ENCODE measurements around the gene RGS8. TPM values are rescaled to one million over a fixed set of nuclear protein-coding genes. Genes with fewer than 3 reads are reported as not detected.

RGS8 gene
- polyA plus RNA-seq (2013, experiment 1 of 2; ENCODE audit: insufficient read length): not detected
- not detected for polyA plus RNA-seq (2013, experiment 2 of 2; ENCODE audit: insufficient read length)

- DNase-seq: no peak
Observed at GRCh38 chr1:182684116-182684828, at the start of gene RGS8. Gene RGS8, minus strand, starts transcription at chr1:182684587. Its CDS starts 14,938 bp downstream, at chr1:182669649.

GRCh38 chr1:182731852-182732575, 47.6 kb upstream of the RGS8 start:
- no peak for DNase-seq

- no peak for DNase-seq
Observed at GRCh38 chr1:182726912-182727311, 42.5 kb upstream of the RGS8 start.

GRCh38 chr1:182725259-182726255, 41.2 kb upstream of the RGS8 start:
- DNase-seq: peak; percentile 71

DNA sequence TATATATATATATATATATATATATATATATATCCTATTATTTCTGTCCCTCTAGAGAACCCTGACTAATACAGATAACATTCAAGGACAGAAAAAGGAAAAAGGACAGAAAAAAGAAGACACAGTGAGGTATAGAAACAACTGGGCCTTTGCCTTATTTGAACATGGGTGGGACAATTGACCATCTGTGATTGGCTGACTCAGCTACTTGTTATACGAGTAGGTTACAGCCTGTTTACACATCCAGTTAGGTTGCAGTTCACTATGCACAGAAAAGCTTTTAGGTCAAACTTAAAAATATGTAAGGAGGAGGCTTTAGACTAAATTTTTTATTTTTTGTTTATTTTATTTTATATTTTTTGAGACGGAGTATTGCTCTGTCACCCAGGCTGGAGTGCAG, 39.8 kb upstream of the RGS8 start:
- no peak for DNase-seq

- DNase-seq: no peak
Observed at GRCh38 chr1:182723200-182723599, 38.8 kb upstream of the RGS8 start.

- no peak for DNase-seq
Observed at GRCh38 chr1:182721525-182721924, 37.1 kb upstream of the RGS8 start.

DNA sequence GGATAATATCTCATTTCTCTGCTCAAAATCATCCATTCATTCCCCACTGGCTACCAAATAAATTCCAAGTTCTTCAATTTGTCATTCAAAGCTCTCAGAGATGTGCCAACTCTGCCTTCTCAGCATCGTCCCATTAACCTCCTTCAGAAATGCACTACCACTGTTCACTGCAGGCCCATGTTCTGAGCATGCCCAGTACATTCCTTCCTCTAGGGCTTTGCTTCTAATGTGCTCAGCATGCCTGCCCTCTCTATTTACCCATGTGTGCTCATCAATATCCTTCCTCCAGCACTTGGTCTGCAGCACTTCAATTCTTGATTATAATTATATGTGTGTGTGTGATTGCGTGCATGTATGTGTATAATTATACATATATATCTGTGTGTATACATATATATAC, 36.1 kb upstream of the RGS8 start:
- peak; percentile 9 for DNase-seq

GRCh38 chr1:182719553-182719952, 35.2 kb upstream of the RGS8 start:
- DNase-seq: no peak

GRCh38 chr1:182718311-182718710, 33.9 kb upstream of the RGS8 start:
- no peak for DNase-seq

- DNase-seq: no peak
Observed at GRCh38 chr1:182716740-182717720, 32.6 kb upstream of the RGS8 start.

DNA sequence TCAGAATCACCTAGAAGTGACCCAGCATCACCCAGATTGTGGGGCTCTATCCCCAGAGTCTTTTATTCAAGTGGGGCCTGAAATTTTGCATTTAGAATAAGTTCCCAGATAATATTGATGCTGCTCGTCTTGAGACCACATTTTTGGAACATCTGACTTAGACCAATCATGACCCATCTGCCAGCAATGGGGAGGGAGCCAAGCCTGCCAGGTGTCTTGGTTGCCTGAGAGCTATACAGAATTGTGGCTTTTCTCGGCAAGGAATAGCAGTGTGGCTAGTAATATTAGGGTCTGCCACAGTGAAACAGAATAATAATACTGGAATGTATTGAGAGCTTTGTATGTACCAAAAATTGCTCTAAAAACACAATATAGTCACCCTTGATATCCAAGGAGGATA, 31.1 kb upstream of the RGS8 start:
- no peak for DNase-seq

DNA sequence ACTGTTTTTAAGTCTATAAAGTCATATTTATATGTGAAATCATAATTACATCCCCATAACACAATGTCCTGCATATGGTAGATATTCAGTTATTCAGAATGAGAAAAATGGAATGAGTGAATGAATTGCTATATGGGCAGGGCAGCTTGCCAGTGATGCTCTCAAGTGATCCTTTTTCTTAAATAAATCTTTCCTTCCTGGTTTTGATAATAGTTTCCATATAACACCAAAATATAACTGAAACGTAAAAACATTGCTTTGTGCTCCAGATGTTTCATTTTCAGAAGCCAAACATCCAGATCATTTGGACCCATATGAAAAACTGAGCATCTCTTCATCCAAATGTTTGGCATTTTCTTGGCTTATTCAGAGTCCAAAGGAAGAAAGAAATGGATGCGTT, 30.2 kb upstream of the RGS8 start:
- DNase-seq: no peak

GRCh38 chr1:182713939-182714338, 29.6 kb upstream of the RGS8 start:
- DNase-seq: no peak

GRCh38 chr1:182713492-182713891, 29.1 kb upstream of the RGS8 start:
- no peak for DNase-seq

GRCh38 chr1:182709855-182710254, 25.5 kb upstream of the RGS8 start:
- DNase-seq: peak; percentile 13

- DNase-seq: no peak
Observed at GRCh38 chr1:182709225-182709764, 24.9 kb upstream of the RGS8 start.

DNA sequence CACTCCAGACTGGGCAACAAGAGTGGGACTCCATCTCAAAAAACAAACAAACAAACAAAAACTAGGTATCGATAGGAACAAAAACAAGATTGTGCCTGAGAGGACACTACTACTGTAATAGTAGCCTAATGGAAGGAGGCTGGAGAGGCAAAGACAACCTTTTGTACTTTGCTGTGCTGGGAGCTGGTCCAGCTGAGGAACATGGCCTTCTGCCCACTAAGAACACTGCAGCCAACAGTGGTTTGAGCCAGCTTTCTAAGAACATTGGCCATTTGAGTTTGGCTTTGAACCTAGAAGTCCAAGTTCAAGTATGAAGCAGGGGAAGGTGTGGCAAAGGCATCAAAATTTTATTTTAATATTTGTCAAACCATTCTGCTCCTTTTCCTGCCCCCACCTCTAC, 22.7 kb upstream of the RGS8 start:
- DNase-seq: no peak

DNA sequence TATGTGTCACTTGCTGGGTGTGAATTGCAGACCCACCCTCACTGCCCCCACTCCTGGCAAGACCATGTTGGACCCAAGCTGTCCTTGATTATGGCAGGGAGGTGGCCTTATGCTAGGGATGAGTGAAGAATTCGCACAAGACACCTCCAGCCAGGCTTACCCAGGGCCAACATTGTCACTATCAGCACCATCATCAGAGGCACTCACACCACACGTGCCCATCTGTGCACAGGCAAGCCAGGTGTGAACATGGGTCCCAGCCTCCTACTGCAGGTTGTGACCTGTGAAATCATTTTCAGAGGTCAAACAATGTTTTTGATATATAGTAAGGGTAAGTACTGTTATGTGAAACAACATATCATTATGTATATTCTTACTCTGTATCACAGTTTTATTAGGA, 20.3 kb upstream of the RGS8 start:
- no peak for DNase-seq

GRCh38 chr1:182703539-182703938, 19.2 kb upstream of the RGS8 start:
- no peak for DNase-seq

DNA sequence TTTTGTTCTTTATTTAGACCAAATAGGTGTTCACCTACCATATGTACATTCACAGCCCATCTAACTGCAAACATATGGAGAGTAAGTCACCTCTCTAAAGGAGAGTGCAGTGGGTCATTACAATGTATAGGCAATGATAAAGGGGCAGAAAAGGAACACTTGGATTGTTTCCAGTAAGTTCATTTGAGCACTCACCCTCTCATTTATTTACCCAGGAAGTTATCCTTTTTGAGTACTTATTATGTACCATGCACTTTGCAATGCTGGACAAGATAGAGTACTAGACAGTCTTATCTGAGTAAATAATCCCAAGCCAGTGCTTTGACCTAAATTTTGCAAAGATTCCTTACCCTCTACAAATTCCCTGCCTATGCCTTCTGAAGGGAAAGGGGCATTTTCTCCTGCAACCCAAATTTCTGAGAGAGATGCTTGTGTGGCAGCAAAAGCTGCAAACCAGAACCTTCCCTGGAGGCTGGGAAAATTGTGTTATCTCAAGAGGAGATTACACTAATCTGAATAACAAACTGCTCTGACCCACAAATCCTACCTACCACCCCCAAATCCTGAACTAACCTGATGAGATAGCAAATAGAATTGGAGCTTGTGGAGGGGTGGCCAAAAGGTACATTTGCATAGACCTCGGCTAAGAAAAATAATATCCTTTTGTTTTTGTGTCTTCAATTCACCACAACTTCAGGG, 18.6 kb upstream of the RGS8 start:
- no peak for DNase-seq
